ENCODE measurements around the gene FLACC1. TPM values are rescaled to one million over a fixed set of nuclear protein-coding genes. Genes with fewer than 3 reads are reported as not detected.
"Not testable (repeated sequence)": the region's sequence is repeated elsewhere in the genome, so short reads cannot be mapped to it uniquely, and the experiment has no call there.

The FLACC1 gene
- total RNA-seq, 6 experiments from 2014 or later = 0.74 to 2.0 (median 0.91) TPM

- Histone ChIP-seq H3K27me3 (no peaks in the 10 kb centered on the region), H3K4me3 (no peak overlapping the region), H3K4me1 (no peaks in the 10 kb centered on the region), H3K9me3 (no peaks in the 10 kb centered on the region), H3K27ac (no peak overlapping the region), H3K36me3 (no peaks in the 10 kb centered on the region)
- DNase-seq (no peak), ATAC-seq (no peak)
- no peak for TF ChIP-seq CTCF (IDR thresholded peaks at IDR 0.05)
- TF ChIP-seq POLR2A (IDR thresholded peaks at IDR 0.05) = no peak
- intact Hi-C loops (cut with DNase I) = no loop called here
- 90% methylated on average over 2 of the region's 3 CpGs for WGBS (ENCODE audit: insufficient coverage, low coverage, low lambda C conversion rate, missing lambda C conversion rate)
Observed at GRCh38 chr2:201307876-201308275, 49.3 kb downstream of the FLACC1 start.

- H3K4me1 ChIP-seq; H3K4me3 ChIP-seq; DNase-seq; H3K9me3 ChIP-seq; ATAC-seq; H3K27me3 ChIP-seq; H3K36me3 ChIP-seq; H3K27ac ChIP-seq; intact Hi-C loops (cut with DNase I): not testable (repeated sequence)
- WGBS (ENCODE audit: insufficient coverage, low coverage, low lambda C conversion rate, missing lambda C conversion rate) = no CpG with 5 or more reads among the region's 11 CpGs
Observed at GRCh38 chr2:201299929-201300328, 57.2 kb downstream of the FLACC1 start.

GRCh38 chr2:201298462-201299052 lies 58.6 kb downstream of the FLACC1 start:
- no peaks in the 10 kb centered on the region for H3K4me1 ChIP-seq
- H3K27me3 ChIP-seq = no peaks in the 10 kb centered on the region
- no peak for DNase-seq
- TF ChIP-seq POLR2A (IDR thresholded peaks at IDR 0.05) (no peak), CTCF (IDR thresholded peaks at IDR 0.05) (no peak)
- 64% methylated on average over 3 of the region's 3 CpGs for WGBS (ENCODE audit: insufficient coverage, low coverage, low lambda C conversion rate, missing lambda C conversion rate)
- H3K36me3 ChIP-seq = no peaks in the 10 kb centered on the region
- H3K4me3 ChIP-seq = no peak overlapping the region
- H3K27ac ChIP-seq = no peak overlapping the region
- H3K9me3 ChIP-seq = no peaks in the 10 kb centered on the region
- ATAC-seq = no peak
- intact Hi-C loops (cut with DNase I) = no loop called here

DNA sequence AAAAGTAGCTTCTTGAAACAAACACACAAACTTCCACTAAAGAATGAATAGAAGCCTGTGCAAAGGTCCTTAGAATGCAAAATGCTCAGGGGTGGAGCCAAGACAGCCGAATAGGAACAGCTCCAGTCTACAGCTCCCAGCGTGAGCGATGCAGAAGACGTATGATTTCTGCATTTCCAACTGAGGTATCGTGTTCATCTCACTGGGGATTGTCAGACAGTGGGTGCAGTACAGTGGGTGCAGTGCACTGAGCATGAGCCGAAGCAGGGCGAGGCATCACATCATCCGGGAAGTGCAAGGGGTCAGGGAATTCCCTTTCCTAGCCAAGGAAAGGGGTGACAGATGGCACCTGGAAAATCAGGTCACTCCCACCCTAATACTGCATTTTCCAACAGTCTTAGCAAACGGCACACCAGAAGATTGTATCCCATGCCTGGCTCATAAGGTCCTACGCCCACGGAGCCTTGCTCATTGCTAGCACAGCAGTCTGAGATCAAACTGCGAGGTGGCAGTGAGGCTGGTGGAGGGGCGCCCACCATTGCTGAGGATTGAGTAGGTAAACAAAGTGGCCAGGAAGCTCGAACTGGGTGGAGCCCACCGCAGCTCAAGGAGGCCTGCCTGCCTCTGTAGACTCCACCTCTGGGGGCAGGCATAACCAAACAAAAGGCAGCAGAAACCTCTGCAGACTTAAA lies 66.5 kb downstream of the FLACC1 start:
- intact Hi-C loops (cut with DNase I); DNase-seq; ATAC-seq; H3K4me1 ChIP-seq; H3K27me3 ChIP-seq; H3K27ac ChIP-seq; H3K9me3 ChIP-seq; H3K4me3 ChIP-seq: not testable (repeated sequence)
- H3K36me3 ChIP-seq = peaks cover 0 to 20% (median 5%) of the 10 kb centered on the region in 4 donors
- 96% methylated on average over 10 of the region's 15 CpGs for WGBS (ENCODE audit: insufficient coverage, low coverage, low lambda C conversion rate, missing lambda C conversion rate)

DNA sequence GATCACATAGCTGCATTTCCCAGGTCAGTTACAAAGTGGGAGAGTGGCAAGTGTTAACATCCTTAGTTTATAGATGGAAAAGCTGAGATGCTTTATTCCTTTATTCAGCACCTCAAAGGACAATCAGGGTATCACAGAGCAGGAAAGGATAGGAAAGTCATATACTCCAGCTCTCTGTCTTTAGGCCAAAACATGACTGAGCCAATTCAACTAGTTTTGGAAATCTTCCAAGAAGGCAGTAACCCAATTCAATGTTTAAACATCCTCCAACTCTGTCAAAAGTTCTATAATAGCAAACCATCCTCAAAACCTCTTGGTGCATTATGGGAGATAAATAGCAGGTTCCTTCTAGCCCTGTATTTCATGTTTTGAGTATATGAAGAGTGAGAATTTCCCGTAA lies 71.6 kb downstream of the FLACC1 start:
- no peaks in the 10 kb centered on the region for H3K4me1 ChIP-seq
- DNase-seq = no peak
- no peaks in the 10 kb centered on the region for H3K27me3 ChIP-seq
- no peak overlapping the region for H3K27ac ChIP-seq
- 100% methylated on average over 1 of the region's 1 CpG for WGBS (ENCODE audit: insufficient coverage, low coverage, low lambda C conversion rate, missing lambda C conversion rate)
- intact Hi-C loops (cut with DNase I) = no loop called here
- H3K9me3 ChIP-seq = no peaks in the 10 kb centered on the region
- peaks cover 5 to 25% (median 8%) of the 10 kb centered on the region in 4 donors for H3K36me3 ChIP-seq
- ATAC-seq = peak in 1 of 4 donors; percentile 41
- TF ChIP-seq POLR2A (IDR thresholded peaks at IDR 0.05) = no peak
- no peak for TF ChIP-seq CTCF (IDR thresholded peaks at IDR 0.05)
- no peak overlapping the region for H3K4me3 ChIP-seq

Data from right lobe of liver (tissue), 6 donors.